AG04449 (cell line): Measurements from ENCODE around the gene MCRIP2.

Experiments
- CTCF ChIA-PET: fragments of 350-600 bp; formaldehyde crosslinking; extraction: SDS; loops from one replicate; lab custom pipeline; 2021; ENCODE audit warnings: antibody characterized with exemption; lab: Yijun Ruan, JAX
- POLR2A ChIA-PET: fragments of 400-600, 350-600 bp; formaldehyde crosslinking; extraction: SDS; loops from one replicate; lab custom pipeline; 2020; ENCODE audit warnings: antibody characterized with exemption, inconsistent platforms; lab: Yijun Ruan, JAX
- DNase-seq: peaks from one replicate; pipeline ENCODE4 v3.0.0-alpha.2; 2010; ENCODE audit warnings: low read depth, low spot score
- H3K4me3 ChIP-seq: 2 replicates; pipeline ENCODE4 v1.5.1; 2011; ENCODE audit warnings: low read depth, mild to moderate bottlenecking, control low read depth, low read length
- CTCF ChIP-seq: IDR thresholded peaks from one replicate; pipeline ENCODE4 v1.5.1; 2011; ENCODE audit warnings: mild to moderate bottlenecking, moderate library complexity, low read length, control low read depth, inconsistent platforms; ENCODE audit not compliant: insufficient read depth; ENCODE audit errors: missing control alignments

MCRIP2 gene

GRCh38 chr16:621526-622105 lies 20.0 kb upstream of the MCRIP2 start:
- no peak for DNase-seq
- H3K4me3 ChIP-seq: no peak overlapping the region
- ChIA-PET POLR2A (no interaction called here), CTCF (interaction anchor here (0.9 kb wide), 1 partner anchor 31 kb away, joined by 3 read pairs; the partner anchor contains the start of gene RAB40C)
- no peak for TF ChIP-seq CTCF

GRCh38 chr16:622920-623280 lies 18.7 kb upstream of the MCRIP2 start:
- DNase-seq: no peak
- no peak for TF ChIP-seq CTCF
- H3K4me3 ChIP-seq: no peak overlapping the region
- CTCF ChIA-PET: no interaction called here
- POLR2A ChIA-PET: no interaction called here

GRCh38 chr16:624526-625070 lies 17.0 kb upstream of the MCRIP2 start:
- no peak for DNase-seq
- CTCF ChIA-PET: interaction anchor here (1.0 to 1.3 kb wide), 2 partner anchors 12 to 48 kb away, joined by 3 read pairs; no protein-coding TSS in a partner anchor
- no peak overlapping the region for H3K4me3 ChIP-seq
- POLR2A ChIA-PET: no interaction called here
- no peak for TF ChIP-seq CTCF

- POLR2A ChIA-PET: no interaction called here
- H3K4me3 ChIP-seq: no peak overlapping the region
- DNase-seq: no peak
- no peak for TF ChIP-seq CTCF
- CTCF ChIA-PET: interaction anchor here (1.3 kb wide), 1 partner anchor 11 kb away, joined by 3 read pairs; no protein-coding TSS in a partner anchor
These were observed 16.3 kb upstream of the MCRIP2 start for GRCh38 chr16:625117-625976.

GRCh38 chr16:625977-626765 lies 15.5 kb upstream of the MCRIP2 start:
- CTCF ChIA-PET: no interaction called here
- H3K4me3 ChIP-seq: no peak overlapping the region
- POLR2A ChIA-PET: interaction anchor here (0.8 to 1.3 kb wide), 3 partner anchors 27 to 42 kb away, joined by 3 to 4 read pairs (median 3); partner anchors contain the start of genes RAB40C and RHOT2
- TF ChIP-seq CTCF: no peak
- DNase-seq: no peak
